AG04450 (cell line): ENCODE measurements around the gene TULP4. TPM values are rescaled to one million over a fixed set of nuclear protein-coding genes. Genes with fewer than 3 reads are reported as not detected.
A peak's percentile ranks its signal among the peaks of the same experiment; 100 is the strongest.

Experiments
- CTCF ChIA-PET: fragments of 300-600, 350-600 bp; formaldehyde crosslinking; extraction: SDS; loops from one replicate; lab custom pipeline; 2022; ENCODE audit warnings: antibody characterized with exemption, inconsistent platforms; lab: Charles Lee
- POLR2A ChIA-PET: fragments of 350-600 bp; formaldehyde crosslinking; extraction: SDS; loops from one replicate; lab custom pipeline; 2021; ENCODE audit warnings: antibody characterized with exemption, inconsistent platforms; lab: Yijun Ruan, JAX
- DNase-seq: peaks from one replicate; pipeline ENCODE4 v3.0.0-alpha.2; 2011; ENCODE audit warnings: low read depth, low spot score
- H3K27ac ChIP-seq: one replicate; pipeline ENCODE4 v1.5.1; 2012; ENCODE audit warnings: low read depth, low read length, control low read depth
- H3K27me3 ChIP-seq: one replicate; pipeline ENCODE4 v1.6.0; 2012; ENCODE audit warnings: low read length; ENCODE audit not compliant: control insufficient read depth, insufficient read depth
- H3K4me3 ChIP-seq: 2 replicates; pipeline ENCODE4 v1.5.1; 2011; ENCODE audit warnings: mild to moderate bottlenecking, low read depth, low read length, control low read depth
- H3K9me3 ChIP-seq: 2 replicates; pipeline ENCODE4 v1.5.1; 2012; ENCODE audit warnings: low read length; ENCODE audit not compliant: control insufficient read depth, insufficient read depth
- polyA plus RNA-seq: library from polyadenylated mRNA; depleted of rRNA; stranded (reverse); fragments of >200 nt; gene quantifications from 2 replicates; pipeline ENCODE4 v1.2.3, GENCODE V29; 2011
- TF ChIP-seq, protein P1 (sequence below): IDR thresholded peaks from 2 replicates; pipeline ENCODE4 v1.5.1; 2011; ENCODE audit warnings: low read depth, low read length, control low read depth, inconsistent platforms

The TULP4 gene
- polyA plus RNA-seq, 1 experiment: 15.9 TPM

DNA sequence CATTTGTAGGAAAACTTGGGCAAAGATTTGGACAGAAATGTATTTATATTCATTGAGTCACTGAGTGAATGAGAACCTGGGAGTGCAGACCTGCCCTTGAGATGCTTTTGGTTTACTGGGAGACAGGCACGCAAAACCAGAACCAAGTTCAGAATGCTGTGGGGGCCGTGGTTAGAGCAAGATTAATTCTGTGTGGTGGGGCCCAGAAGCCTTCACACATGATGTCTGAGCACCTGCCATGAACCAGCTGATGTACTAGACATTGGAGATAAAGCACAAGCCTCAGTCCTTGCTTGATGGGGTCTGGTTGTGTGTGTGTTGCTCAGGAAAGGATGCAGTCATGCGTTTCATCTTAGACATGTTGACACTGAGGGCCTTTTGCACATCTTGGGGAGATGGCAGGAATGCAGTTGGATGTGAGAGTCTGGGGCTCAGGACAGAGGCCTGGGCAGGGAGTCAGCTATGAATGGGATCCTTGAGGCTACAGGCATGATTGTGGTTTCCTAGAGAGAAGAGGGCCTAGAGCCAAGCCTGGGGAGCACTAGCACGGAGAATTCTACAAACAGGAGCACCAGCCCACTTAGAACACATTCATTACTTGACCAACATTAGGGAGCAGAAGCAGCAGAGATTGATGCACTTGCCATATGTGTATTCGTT lies 133.3 kb downstream of the TULP4 start:
- H3K27me3 ChIP-seq: no peaks in the 10 kb centered on the region
- no peak for DNase-seq
- H3K27ac ChIP-seq: peak overlapping the region; percentile 21
- TF ChIP-seq, protein P1, sequence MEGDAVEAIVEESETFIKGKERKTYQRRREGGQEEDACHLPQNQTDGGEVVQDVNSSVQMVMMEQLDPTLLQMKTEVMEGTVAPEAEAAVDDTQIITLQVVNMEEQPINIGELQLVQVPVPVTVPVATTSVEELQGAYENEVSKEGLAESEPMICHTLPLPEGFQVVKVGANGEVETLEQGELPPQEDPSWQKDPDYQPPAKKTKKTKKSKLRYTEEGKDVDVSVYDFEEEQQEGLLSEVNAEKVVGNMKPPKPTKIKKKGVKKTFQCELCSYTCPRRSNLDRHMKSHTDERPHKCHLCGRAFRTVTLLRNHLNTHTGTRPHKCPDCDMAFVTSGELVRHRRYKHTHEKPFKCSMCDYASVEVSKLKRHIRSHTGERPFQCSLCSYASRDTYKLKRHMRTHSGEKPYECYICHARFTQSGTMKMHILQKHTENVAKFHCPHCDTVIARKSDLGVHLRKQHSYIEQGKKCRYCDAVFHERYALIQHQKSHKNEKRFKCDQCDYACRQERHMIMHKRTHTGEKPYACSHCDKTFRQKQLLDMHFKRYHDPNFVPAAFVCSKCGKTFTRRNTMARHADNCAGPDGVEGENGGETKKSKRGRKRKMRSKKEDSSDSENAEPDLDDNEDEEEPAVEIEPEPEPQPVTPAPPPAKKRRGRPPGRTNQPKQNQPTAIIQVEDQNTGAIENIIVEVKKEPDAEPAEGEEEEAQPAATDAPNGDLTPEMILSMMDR: no peak
- POLR2A ChIA-PET: no interaction called here
- CTCF ChIA-PET: no interaction called here
- H3K9me3 ChIP-seq: no peaks in the 10 kb centered on the region
- H3K4me3 ChIP-seq: no peak overlapping the region

DNA sequence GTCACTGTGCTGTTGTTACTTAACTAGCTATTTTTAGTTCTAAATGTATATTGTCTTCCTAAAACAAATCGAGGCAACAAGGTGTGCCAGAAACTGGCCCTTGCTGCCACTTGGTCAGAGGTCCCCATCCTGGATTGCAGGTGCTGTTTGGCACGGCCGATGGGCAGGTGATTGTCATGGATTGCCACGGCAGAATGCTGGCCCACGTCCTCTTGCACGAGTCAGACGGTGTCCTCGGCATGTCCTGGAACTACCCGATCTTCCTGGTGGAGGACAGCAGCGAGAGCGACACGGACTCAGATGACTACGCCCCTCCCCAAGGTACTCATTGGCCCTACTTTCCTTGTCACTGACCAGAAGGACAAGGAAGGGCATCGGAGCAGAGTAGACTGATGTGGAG lies 136.6 kb downstream of the TULP4 start:
- H3K27me3 ChIP-seq: no peaks in the 10 kb centered on the region
- DNase-seq: no peak
- CTCF ChIA-PET: no interaction called here
- H3K27ac ChIP-seq: no peak overlapping the region
- POLR2A ChIA-PET: no interaction called here
- no peak overlapping the region for H3K4me3 ChIP-seq
- H3K9me3 ChIP-seq: no peaks in the 10 kb centered on the region
- TF ChIP-seq, protein P1: no peak

DNA sequence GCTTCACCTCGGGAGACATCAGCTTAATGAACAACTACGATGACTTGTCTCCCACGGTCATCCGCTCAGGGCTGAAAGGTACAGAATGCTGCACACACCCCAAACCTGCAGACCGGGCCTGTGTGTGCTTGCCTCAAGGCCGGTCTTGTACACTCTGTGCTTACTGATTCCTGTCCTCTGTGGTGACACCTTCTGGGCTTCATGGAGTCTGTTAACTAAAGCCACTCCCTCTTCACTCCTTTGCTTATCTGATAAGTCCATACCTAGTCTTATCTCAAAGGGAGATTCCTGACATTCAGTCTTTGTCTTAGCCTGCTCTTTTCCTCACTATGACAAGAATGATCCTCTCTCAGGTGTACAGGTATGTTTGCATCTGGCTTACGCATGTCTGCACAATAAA lies 139.9 kb downstream of the TULP4 start:
- ChIA-PET CTCF (no interaction called here), POLR2A (no interaction called here)
- Histone ChIP-seq H3K27me3 (no peaks in the 10 kb centered on the region), H3K9me3 (no peaks in the 10 kb centered on the region), H3K4me3 (no peak overlapping the region), H3K27ac (no peak overlapping the region)
- TF ChIP-seq, protein P1: no peak
- DNase-seq: no peak

DNA sequence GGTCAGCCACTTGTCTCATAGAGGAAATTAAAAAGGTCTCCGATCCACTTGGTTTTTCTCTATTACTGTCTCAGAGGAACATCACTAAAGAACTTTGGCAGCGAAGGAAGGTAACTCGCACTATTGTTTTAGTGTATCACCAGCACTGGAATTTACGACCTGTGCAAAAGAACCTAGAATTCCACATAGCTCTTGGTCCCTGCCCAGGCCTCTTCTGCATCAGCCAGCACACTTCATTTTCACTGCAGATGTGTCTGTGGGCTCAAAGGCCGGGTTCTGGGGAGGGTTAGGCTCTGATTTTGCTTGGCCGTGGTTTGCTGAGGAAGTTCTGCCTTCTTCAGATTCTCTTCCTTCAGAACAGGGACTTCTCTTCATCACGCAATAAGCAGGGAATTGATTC lies 144.9 kb downstream of the TULP4 start:
- no peak for DNase-seq
- TF ChIP-seq, protein P1: no peak
- ChIA-PET POLR2A (no interaction called here), CTCF (interaction anchor here (1.4 kb wide), 1 partner anchor 236 kb away, joined by 3 read pairs; no protein-coding TSS in a partner anchor)
- Histone ChIP-seq H3K9me3 (no peaks in the 10 kb centered on the region), H3K27ac (no peak overlapping the region), H3K27me3 (no peaks in the 10 kb centered on the region), H3K4me3 (no peak overlapping the region)

DNA sequence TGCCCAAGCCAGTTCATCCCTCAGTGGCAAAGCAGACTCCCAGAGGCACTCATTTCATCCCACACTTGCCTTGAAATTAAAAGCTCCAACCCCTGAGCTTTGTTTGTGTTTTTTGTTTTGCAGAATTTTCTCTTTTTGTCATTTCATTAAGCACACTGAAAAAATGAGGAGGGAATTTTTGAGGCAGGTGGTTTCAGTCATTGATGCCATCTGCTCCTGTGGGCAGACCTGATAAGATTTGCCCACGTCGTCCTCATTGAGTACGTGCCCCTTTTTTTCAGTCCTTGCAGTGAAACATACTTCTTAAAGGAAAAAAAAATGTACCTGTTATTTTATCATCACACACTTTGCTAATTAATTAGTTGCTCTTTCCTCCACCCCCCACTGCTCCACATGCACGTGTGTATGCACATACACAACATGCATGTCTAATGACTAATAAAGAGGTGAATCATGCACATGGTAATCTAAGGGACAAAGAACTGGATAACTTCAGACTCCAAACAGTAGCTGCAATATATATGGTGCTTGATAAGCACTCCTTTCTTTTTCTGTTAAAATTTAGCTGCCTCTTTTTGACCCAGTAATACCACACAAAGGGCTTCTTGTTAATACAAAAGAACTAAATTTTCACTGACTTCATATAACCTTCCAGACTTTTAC lies 145.5 kb downstream of the TULP4 start:
- Histone ChIP-seq H3K27me3 (no peaks in the 10 kb centered on the region), H3K9me3 (no peaks in the 10 kb centered on the region), H3K4me3 (no peak overlapping the region), H3K27ac (no peak overlapping the region)
- no peak for DNase-seq
- ChIA-PET CTCF (no interaction called here), POLR2A (no interaction called here)
- TF ChIP-seq, protein P1: no peak
